Loucy (cell line): ENCODE measurements around the gene TIPRL.

ENCODE experiments used
- EZH2phosphoT487 ChIP-seq: fragments of 200-600 bp; IDR thresholded peaks from 2 replicates; pipeline ENCODE4 v1.6.1; 2018; ENCODE audit warnings: antibody characterized with exemption, mild to moderate bottlenecking, moderate library complexity, borderline replicate concordance
- TF ChIP-seq, protein P1 (sequence below): fragments of 200-600 bp; sonication (generic); conservative IDR thresholded peaks from 2 replicates; pipeline ENCODE4 v1.5.1; 2014; ENCODE audit warnings: mild to moderate bottlenecking, antibody characterized with exemption, low read length

DNA sequence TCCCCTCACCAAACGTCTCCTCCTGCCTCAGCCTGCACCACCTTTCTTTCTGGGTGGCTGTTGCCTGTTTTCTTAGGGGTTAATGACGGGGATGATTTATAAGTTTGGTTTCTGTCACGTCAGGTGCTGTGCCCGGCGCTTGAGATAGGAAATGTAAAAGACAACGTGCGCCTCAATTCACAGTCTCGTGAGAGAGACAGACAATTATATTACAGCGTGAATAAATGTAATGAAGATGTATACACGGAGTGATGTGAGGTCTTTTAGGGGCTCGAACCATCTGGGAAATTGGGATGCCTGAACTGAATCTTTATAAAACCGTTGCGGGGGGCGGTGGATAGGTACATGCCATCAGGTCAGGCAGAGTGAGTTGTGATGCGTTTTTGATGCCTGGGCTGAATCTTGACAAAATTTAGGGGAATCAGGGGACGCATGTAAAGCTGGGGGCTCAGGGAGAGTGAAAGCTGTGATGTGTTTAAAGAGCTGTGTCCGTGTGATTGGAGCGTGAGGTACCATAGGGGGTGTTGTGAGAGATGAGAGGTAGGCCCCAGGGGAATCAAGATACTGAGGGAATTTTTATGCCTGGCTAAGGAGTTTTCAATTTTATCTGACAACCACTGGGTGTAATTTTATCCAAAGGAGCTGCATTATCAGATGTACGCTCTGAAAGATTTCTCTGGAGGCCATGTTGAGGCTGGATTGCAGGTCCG lies 831 bp downstream of the TIPRL start:
- TF ChIP-seq, protein P1, sequence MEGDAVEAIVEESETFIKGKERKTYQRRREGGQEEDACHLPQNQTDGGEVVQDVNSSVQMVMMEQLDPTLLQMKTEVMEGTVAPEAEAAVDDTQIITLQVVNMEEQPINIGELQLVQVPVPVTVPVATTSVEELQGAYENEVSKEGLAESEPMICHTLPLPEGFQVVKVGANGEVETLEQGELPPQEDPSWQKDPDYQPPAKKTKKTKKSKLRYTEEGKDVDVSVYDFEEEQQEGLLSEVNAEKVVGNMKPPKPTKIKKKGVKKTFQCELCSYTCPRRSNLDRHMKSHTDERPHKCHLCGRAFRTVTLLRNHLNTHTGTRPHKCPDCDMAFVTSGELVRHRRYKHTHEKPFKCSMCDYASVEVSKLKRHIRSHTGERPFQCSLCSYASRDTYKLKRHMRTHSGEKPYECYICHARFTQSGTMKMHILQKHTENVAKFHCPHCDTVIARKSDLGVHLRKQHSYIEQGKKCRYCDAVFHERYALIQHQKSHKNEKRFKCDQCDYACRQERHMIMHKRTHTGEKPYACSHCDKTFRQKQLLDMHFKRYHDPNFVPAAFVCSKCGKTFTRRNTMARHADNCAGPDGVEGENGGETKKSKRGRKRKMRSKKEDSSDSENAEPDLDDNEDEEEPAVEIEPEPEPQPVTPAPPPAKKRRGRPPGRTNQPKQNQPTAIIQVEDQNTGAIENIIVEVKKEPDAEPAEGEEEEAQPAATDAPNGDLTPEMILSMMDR, result no peak
- no peak for TF ChIP-seq EZH2phosphoT487
